G401 (cell line): ENCODE measurements around the gene JPH3. TPM values are rescaled to one million over a fixed set of nuclear protein-coding genes. Genes with fewer than 3 reads are reported as not detected.

Source experiments
- DNase-seq: peaks from one replicate; pipeline ENCODE4 v3.0.0-alpha.2; 2015; ENCODE audit warnings: low spot score
- in situ Hi-C: cut with HindIII; loops from 2 replicates; pipeline ENCODE4 v1.10.0; 2016; ENCODE audit warnings: low sequenced_read_pairs, mixed read lengths
- total RNA-seq: library from RNA; depleted of rRNA; stranded (reverse); fragments of >200 nt; shearing (Covaris generic); gene quantifications from 2 replicates; pipeline ENCODE4 v1.2.3, GENCODE V29; 2014

The JPH3 gene
- total RNA-seq, 1 experiment from 2014 or later = 22.1 TPM

DNA sequence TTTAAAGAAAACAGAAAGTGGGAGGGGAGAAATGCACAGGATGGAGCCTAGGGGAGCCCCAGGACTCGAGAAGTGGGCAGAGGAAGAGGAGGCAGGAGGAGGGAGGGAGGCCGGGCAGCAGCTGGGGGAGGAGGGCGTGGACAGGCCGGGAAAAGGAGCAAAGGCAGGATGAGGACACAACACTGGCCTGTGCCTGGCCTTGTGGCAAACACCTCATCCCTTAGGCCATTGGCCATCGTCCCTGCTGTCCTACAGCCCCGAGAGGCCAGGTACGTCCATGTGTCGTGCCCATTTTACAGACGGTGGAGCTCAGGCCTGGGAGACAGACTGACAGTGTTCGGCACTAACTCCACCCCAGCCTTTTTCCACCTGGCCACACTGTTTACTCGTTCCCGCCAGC, 15.9 kb downstream of the JPH3 start:
- in situ Hi-C loops = no loop called here
- no peak for DNase-seq

- DNase-seq = no peak
Measured at GRCh38 chr16:87619360-87620200, 17.3 kb downstream of the JPH3 start.

DNA sequence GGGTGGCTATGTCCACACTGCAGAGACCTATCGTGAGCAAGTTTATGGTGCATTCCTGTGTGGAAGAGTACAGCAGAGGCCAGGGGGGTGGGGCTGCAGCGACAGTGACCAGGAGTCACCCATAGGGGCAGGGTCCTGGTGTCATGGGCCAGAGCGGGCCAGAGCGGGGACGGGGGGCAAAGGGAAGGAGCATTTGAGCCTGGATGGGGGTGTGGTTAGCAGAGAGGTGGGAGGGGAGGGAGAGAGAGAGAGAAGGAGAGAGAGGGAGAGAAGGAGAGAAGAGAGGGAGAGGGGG, 17.8 kb downstream of the JPH3 start:
- in situ Hi-C loops = no loop called here
- no peak for DNase-seq

More at GRCh38 chr16:87619360-87620200, 17.3 kb downstream of the JPH3 start:
- in situ Hi-C loops = no loop called here

DNA sequence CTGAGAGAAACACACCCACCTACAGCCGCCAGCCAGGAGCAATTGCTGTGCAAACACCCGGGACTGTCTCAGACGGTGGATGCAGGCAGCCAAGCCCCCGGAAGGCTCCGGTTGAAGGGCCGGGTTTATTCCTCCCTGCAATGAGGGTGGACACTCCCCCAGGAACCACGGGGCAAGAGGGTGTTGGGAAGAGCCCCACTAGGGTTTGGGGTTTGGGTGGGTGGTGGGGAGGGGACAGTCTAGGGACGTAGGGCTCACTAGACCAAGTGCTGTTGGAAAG, 19.2 kb downstream of the JPH3 start:
- no peak for DNase-seq
- in situ Hi-C loops = no loop called here

DNA sequence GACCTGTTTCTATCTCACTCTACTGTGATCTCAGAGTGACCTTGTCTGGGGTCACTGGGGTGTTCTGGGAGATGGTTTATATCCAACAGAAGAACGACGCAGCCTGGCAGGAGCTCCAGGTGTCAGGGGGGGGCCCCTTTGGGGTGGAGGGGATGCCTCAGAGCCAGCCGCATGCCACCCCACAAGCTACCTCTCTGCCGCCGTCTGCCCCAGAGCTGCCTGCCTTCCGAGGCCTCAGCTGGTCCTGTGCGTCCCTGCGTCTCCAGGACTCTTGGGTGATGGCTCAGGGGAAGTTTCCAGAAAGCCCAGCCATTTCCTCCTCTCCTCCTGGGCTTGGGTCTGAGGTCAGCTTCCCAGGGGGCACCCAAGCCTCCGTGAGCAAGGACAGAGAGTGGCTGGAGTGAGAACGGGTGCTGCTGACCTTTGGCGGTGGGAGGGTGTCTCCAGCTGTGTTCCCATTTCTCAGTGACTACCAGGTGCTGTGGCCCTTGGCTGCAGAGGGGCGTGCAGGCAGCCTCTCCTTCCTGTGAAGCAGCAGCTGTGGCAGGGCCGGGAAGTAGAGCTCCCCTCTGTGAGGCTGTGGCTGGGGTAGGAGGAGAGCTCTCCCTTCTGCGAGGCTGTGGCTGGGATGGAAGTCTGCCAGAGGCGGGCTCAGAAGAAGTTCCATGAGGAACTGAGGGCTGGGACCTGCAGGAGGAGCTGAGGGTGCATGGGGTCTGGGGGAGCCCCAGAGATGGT, 19.8 kb downstream of the JPH3 start:
- in situ Hi-C loops = no loop called here
- DNase-seq = no peak

- in situ Hi-C loops = no loop called here
- no peak for DNase-seq
Measured at GRCh38 chr16:87622756-87623319, 20.5 kb downstream of the JPH3 start.

DNA sequence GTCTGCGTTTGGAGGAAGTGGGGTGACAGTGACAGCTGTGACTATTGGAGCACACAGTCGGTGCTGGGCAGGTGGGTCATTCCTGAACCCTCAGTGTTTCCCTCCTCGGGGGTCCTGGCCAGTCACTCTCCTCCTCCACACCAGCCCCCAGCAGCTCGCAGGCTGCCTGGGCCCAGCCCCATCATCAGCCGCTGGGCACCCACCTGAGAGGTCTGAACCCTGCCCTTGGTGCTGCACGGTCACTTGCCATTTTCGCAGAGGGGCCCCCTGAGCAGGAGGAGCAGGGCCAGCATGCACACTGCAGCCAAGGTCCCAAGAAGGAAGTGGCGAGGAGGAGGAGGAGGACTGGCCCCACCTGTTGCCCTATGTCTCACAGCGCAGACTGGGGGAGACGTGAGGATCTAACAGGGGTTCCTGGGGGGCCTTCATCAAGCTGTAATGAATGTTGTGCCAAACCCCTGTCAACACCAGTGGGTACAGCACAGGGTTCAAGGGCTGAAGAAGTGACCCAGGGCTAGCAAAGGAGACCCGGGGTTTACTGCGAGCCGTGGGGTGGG, 23.0 kb downstream of the JPH3 start:
- in situ Hi-C loops = no loop called here
- DNase-seq = no peak

- in situ Hi-C loops = no loop called here
- no peak for DNase-seq
Measured at GRCh38 chr16:87626401-87626800, 24.1 kb downstream of the JPH3 start.

DNA sequence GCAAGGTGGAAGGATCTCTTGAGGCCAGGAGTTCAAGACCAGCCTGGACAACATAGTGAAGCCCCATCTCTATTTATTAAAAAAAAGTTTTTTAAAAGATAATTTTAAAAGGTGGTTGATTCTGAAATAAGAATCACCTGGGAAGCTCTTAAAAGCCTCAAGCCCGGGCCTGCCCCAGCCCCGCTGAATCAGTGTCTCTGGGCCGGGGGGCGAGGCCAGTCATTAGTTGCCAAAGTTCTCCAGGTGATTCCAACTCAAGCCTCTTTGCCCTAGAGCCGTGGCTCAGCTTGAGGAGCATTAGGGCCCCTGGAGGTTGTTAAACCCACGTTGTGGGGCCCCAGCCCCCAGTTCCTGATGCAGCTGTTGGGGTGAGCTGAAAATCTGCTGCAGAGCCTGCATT, 24.6 kb downstream of the JPH3 start:
- no peak for DNase-seq
- in situ Hi-C loops = no loop called here

DNA sequence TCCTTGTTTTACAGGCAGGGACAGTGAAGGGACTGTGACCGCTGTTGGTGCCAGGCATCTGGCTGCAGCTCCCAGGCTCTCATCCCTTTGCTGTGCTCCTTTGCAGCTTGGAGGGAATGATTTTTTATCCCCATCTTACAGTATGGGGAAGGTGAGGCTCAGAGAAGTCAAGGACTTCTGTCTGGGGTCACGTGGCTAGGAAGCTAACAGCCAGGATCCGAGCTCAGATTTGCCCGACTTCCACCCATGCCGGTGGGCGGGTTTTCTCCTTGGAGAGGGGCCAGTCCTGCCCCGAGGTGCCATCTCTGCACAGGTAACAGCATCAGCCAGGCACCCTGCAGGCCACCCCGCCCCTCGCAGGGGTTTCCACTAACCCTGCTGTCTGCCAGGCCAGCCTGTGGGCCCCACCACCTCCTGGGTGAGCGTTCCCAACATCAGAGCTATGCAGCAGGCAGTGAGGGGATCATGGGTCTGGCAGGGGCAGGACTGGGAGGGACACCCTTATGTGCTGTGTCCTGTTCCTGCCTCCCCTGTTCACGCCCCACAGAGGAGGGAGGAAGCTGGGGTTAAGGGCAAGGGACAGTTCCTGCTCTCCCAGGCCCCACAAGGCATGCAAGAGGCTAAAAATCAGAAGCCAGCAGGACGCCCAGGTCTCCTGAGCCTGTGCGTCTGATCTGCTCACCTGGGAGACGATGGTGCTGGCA, 25.4 kb downstream of the JPH3 start:
- DNase-seq = no peak
- in situ Hi-C loops = no loop called here

GRCh38 chr16:87628246-87628923, 26.1 kb downstream of the JPH3 start:
- DNase-seq = no peak
- in situ Hi-C loops = no loop called here

DNA sequence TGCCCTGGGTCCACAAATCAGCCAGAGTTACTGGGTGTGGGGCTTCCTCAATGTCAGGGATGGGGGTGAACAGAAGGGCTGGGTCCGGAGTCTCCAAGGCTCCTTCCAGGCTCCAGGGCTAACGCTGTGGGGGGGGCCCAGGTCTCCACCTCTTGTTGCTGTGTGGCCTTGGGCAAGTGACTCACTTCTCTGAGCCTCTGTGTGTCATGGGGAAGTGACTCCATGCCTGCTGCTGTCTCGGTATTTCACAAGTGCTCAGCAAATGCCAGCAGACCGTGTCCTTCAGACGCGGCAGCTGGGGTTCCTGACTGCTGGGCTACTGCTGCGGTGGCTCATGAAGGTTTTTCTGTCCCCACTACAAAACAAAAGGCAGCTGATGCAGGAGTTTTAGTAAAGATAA, 26.6 kb downstream of the JPH3 start:
- in situ Hi-C loops = no loop called here
- DNase-seq = no peak

GRCh38 chr16:87631067-87631466, 28.8 kb downstream of the JPH3 start:
- in situ Hi-C loops = no loop called here
- no peak for DNase-seq

DNA sequence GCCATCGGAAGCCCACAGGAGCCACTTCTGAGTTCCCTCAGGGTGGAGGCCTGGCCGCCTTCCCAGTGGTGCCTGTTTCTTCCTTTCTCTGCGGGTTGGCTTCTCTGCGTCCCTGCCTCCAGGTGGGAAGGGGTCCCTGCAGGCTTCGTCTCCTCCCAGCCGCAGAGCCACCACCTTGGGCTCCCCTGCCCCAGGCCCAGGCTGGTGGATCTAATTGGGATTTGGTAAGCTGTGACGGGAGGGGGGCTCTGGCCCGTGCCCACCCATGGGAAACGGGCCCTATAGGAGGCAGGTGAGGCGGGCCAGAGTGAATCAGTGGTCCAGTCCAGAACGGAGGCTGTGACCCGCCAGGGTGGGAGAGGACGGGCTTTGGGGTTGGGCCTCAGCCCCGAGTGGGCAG, 32.1 kb downstream of the JPH3 start:
- in situ Hi-C loops = no loop called here
- DNase-seq = no peak

DNA sequence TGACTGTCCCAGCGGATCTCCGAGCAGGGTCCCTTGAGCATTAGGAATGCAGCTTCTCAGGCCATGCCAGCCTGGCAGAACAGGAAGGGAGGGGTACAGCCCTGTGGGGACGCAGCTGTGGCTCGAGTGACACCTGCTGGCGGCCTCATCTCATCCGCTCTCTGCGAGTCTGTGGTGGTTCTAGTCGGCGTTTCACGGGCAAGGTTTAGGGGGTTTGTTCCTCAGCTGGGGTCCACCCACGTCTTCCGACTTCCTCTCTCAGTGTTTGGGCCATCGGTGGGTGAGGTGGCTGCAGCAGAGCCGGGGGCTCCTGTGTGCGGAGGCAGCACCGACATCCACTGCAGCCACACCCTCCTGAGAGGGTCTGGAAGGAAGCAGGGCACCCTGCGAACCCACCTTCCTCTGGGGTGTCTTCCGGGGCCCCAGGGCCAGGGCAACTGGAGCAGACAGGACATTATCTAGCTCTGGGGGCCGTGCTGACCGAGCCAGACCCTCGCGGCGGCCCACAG, 33.3 kb downstream of the JPH3 start:
- in situ Hi-C loops = no loop called here

GRCh38 chr16:87636050-87636684, 33.9 kb downstream of the JPH3 start:
- in situ Hi-C loops = no loop called here
- peak; percentile 90 for DNase-seq

More for the DNA sequence above, 33.3 kb downstream of the JPH3 start:
- DNase-seq = peak; percentile 84

GRCh38 chr16:87636741-87637140, 34.4 kb downstream of the JPH3 start:
- DNase-seq = no peak
- in situ Hi-C loops = no loop called here

GRCh38 chr16:87637357-87637756, 35.0 kb downstream of the JPH3 start:
- in situ Hi-C loops = no loop called here
- no peak for DNase-seq

GRCh38 chr16:87638736-87639135, 36.4 kb downstream of the JPH3 start:
- in situ Hi-C loops = no loop called here

More at GRCh38 chr16:87638736-87639135, 36.4 kb downstream of the JPH3 start:
- DNase-seq = no peak
